ENCODE data around the gene DOC2A. TPM values are rescaled to one million over a fixed set of nuclear protein-coding genes. Genes with fewer than 3 reads are reported as not detected.

The DOC2A gene
- total RNA-seq, 1 donor from 2014 or later: 1.5 TPM

DNA sequence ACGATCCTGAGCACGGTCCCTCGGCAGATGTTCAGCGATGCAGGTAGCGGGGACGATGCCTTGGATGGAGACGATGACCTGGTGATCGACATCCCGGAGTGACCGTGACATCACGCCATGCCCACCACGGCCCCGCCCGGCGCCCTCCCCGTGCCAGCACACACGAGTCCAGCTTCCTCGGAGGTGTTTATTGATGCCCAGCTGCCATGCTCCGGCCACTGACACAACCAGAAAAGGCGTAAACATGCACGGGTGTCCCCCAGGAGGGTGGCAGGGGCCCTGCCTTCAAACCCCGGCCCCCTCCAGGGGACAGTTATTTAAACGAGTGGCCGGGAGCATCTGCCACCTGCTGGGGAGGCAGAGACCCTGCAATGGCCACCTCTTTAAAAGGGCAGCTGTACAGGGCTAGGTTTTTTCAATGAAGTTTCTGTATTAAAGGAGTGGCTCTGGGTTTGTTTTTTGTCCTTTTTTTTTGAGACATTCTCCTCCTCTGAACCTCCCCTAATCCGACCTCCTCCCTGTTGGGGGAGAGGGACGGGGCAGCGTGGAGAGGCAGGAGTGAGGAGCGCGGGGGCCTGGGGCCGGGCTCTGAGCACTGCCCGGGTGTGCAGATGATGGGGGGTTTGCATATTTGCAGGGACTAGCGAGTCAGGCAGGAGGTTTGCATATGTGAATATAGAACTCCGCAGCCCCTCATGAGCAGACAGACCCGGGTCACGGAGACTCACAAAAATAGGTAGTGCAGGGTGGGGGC lies 5.3 kb downstream of the DOC2A start:
- DNase-seq: no peak

DNA sequence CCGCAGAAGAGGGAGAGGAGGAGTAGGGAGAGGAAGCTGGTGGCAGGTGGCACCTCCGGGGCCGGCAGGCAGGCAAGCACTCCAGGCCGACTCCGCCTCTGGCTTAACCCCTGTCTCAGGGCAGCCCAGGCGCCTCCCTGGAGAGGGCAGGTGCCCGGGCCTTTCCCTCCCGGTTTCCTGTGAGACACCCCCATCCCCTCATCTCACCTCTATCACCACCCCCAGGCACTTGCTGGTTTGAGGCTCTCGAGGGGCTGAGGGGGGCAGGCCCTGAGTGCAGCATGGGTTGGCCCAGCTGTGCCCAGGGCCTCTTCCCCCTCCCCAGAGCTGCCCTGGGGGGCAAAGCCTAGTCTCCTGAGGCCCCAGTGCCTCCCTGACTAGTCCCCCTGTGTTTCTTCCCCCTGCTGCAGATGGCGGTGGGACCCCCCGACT lies 6.0 kb downstream of the DOC2A start:
- no peak for DNase-seq

- DNase-seq: no peak
Observed at GRCh38 chr16:30004424-30004776, 6.4 kb downstream of the DOC2A start.

- DNase-seq: no peak
Observed at GRCh38 chr16:30003670-30004423, 7.0 kb downstream of the DOC2A start.

DNA sequence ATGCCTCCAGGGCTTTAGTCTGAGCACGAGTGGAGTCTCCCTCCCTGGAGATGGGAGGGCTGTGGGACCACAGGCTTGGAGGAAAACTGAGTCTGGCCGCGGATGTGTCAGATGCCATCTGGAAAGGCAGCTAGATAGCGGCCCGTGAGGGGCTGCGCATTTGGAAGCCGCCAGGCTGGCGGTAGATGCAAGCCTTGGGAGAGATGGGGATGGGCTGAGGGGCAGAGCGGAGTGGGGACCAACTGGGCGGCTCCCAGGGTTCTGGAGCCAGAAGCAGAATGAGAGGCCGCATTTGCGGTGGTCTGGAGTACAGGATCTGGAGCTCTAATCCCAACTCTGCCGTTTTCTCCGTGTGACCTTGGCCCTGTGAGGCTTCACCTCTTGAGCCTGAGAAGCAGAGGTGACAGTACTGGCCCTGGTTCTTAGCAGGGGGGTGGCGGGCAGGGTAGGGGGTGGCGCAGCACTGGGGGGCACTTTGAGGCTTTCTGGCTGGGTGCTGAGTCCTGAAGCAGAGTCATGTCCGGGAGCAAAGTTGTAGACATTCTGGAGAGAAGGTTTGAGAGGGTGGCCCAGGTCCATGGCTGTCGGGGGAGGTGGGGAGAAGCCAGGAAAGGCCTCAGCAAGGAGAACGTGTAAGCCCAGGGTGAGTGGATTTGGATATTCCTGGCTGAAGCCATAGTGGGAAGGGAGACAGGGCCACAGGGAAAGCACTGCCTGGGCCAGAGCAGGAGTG lies 8.0 kb downstream of the DOC2A start:
- no peak for DNase-seq

DNA sequence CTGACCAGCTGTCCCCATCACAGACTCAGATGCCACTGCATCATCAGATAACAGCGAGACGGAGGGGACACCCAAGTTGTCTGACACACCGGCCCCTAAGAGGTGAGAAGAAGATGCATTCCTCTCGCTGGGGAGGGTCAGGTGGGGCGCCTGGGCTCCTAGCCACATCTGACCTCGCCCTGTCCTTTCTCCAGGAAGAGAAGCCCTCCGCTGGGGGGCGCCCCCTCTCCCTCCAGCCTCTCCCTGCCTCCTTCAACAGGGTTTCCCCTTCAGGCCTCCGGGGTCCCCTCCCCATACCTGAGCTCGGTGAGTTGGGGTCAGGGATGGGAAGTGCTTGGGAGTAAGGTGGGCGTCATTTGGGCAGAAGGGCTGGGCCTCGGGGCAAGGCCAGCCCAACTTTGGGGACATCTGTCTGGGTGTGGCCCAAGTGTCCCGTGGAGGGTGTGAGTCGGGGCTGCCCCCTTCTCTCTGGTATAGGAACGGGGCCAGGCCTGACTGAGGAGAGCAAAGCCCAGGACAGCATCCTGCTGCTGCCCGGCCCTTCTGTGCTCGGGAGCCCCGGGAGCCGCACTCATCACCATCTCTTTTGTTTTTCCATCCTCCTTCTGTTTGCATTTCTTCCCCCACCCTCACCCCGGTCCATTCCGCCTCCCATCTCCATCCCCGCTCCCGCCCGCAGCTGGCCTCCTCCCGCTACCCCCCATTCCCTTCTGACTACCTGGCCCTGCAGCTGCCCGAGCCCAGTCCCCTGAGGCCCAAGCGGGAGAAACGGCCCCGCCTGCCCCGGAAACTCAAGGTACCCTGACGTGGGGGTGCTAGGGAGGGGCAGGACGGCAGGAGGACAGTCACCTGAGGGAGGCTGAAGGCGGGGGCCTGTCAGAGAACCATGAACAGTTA lies 9.8 kb downstream of the DOC2A start:
- no peak for DNase-seq

DNA sequence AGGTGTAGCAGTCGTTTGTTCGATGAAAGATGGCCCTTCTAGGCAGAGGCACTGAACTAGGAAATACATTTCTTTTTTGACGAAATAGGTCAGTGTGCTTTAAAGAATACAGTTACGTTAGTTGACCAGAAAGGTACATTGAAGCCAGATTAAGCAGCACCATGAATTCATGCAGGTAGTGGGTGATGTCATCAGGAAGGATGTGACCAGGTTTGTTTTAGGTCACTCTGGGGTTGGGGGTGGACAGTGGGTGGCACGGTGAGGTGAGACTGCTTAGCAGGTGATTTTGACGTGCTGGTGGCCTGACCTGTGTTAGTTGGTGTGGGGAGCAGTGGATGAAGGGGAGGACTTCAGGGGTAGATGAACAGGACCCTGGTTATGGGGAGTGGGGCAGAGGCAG lies 11.2 kb downstream of the DOC2A start:
- DNase-seq: no peak

GRCh38 chr16:29996766-29997250 lies 14.0 kb downstream of the DOC2A start:
- DNase-seq: no peak

DNA sequence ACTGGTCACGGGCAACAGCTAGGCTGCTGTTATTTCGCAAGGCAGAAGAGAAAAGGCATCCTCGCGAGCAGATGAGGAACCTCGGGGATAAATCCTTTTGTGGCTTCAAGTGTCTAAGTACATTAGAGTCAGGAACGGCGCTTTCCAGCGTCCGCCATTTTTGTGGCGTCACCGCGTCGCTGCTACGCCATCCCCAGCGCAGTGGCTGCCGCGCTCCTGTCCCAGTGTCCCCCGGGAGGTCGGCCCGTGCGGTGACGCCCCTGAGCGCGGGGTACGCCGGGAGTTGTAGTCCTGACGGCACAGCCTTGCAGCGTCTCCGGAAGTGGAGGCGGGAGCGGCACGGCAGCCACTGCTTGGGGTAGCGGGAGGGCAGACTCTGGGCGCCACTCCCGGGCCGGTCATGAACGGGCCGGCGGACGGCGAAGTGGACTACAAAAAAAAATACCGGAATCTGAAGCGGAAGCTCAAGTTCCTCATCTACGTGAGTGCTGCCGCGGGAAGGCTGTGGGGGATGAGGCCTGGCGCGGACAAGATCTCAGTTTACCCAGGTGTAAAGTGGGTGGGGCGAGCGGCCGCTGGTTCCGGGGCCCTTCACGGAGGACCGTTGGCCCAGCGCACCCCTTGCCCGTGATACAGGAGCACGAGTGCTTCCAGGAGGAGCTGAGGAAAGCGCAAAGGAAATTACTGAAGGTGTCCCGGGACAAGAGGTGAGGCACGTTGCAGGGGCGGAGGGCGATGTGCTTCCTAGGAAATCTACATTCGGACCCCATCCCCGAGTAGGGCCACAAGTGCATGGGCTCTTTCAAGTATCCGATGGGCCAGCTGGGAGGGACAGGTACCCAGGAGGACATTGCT lies 14.7 kb downstream of the DOC2A start, which contains the start of gene INO80E:
TSS of gene INO80E (plus strand) at position 331 of the 855 bp plus-strand sequence. CDS start at position 401, 70 bp downstream.
- peak; percentile 98 for DNase-seq

DNA sequence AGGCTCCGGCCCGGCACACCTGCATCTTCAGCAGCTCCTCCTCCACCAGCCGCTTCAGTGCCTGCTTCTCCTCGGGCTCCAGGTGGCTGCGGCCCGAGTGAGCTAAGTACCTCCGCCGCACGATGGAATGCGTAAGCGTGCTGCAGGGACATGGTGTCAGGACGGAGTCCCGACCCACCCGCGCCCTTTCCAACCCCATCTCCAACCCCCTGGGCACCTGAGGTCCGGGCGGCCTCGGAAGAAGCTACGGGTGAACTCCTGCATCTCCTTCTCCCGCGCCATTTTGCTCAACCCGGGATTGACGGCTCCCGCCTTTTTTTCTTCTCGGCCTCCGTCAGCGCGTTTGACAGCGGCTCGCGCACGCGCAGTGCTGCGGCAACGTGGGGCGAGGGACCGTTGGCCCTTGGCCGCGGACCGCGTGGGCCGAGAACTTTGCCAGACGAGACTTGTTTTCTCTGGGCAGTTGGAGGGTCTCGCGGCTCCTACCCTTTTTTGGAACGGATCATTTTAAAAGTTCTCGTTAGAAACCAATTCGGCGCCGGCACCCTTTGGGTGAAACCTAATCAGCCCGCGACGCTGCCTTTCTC lies 15.4 kb downstream of the DOC2A start, which contains the start of gene HIRIP3:
TSS of gene HIRIP3 (minus strand) at position 294 of the 587 bp plus-strand sequence. CDS start at position 282, 12 bp downstream.
- no peak for DNase-seq

DNA sequence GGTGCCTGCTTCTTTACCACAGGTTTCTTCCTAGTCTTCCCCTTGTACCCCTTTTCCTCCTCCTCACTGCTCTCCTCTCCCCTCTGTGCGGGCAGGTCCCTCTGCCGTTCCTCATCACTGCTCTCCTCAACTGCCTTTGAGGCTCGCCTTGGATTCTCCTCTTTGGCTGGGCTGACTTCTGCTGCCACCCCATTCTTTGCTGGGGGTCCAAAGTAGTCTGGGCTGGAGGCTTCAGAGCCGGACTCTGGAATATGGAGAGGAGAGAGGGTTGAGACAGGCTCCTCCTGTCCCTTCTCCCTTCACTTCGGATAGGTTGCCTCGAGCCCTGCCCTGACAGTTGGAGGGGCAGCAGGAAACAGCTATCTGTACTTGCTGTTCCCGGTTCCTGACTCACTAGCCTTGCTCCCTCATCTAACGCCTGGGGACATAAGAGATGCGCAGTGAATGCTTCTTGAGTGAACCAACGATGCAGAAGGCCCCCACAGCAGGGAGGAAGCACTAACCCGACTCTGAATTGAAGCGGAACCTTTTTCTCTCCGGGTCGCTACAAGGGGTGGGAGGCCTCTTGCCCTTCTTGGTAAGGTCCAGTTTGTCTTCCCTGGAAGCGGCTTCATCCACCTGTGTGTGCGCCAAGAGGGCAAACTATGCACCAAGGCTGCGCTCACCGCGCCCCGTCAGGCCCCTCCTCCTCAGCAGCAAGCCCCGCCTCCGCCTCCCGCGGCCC lies 16.1 kb downstream of the DOC2A start:
- DNase-seq: no peak

- DNase-seq: no peak
Observed at GRCh38 chr16:29993903-29994599, 16.8 kb downstream of the DOC2A start.

DNA sequence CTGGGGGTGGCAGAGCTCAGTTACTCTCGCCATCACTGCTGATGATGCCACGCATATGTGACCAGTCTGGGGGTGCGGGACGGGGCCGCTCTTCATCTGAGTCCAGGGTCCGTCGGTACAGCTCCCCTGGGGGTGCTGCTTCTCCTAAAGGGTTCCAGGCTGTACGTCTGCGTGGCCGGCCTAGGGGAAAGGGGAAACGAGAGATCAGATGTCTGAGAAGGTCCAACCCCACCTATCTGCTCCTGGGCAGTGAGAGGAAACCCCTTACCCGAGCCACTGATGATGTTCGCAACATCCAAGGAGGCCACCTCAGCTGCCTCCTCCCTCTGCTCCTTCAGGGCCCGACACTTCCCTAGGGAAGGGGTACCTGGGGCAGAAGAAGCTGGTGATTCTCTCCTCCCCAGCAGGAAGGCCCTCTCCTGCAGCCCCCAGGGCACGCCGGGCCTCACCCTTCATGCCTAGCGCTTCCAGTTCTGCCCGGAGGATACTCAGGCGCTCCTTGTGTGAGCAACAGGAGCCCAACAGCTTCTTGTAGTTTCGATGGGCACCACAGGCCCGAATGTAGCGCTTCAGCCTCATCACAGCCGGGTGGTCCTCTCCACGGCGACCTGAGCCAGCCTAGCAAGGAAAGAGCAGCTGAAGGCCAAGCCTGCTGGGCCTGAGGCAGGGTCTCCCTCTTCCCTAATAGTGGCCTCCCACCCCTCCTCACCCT lies 17.5 kb downstream of the DOC2A start:
- DNase-seq: no peak

DNA sequence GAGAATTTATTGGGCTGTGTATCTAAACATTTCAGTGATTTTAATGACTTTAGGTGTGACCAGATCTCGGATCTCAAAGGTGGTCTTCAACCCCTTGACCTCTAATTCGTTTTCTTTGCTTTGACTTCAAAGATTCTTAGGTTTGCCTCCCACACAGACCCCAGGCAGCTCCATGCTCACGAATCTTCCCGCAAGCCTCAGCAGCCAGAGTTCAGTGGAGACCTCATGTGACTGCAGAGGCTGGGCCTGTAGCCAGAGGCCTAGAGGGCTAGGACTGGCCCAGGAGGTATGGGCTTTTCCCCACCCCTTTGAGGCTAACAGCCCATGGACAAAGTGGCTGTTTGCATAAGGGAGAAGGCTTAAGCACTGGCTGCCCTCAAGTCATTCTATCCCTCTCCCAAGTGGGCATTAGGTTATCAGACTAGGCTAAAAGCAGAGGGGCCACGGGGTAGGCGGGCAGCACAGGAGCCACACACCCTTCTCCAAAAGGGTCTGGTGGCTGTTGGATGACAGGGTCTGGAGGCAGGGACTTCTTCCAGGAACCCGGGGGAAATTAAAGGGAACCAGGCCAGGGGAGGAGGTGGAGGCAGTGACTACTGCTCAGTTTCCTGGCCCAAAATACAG lies 18.4 kb downstream of the DOC2A start:
- no peak for DNase-seq

DNA sequence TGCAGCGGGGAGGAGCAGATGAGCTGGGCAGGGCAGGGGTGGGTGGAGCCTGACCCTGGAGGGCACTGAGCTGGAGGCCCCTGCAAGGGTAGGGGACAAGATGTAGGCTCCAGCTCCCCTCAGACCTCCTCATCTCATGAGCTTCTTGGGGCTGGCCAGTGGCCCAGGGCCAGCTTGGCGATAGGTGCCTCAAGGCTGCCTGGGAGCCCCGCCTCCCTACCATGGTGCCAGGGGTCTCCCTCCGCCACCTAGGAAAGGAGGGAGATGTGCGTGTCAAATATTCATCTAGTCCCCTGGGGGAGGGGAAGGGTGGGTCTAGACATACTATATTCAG lies 19.3 kb downstream of the DOC2A start:
- no peak for DNase-seq

DNA sequence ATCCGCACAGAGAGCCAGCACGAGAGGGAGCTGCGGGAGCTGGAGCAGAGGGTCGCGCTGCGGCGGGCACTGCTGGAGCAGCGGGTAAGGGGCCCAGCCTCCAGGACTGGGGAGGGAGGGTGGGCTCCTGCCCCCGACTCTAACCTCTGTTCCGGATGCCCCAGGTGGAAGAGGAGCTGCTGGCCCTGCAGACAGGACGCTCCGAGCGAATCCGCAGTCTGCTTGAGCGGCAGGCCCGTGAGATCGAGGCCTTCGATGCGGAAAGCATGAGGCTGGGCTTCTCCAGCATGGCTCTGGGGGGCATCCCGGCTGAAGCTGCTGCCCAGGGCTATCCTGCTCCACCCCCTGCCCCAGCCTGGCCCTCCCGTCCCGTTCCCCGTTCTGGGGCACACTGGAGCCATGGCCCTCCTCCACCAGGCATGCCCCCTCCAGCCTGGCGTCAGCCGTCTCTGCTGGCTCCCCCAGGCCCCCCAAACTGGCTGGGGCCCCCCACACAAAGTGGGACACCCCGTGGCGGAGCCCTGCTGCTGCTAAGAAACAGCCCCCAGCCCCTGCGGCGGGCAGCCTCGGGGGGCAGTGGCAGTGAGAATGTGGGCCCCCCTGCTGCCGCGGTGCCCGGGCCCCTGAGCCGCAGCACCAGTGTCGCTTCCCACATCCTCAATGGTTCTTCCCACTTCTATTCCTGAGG lies 19.8 kb downstream of the DOC2A start:
- DNase-seq: no peak

- no peak for DNase-seq
Observed at GRCh38 chr16:29990034-29990433, 20.8 kb downstream of the DOC2A start.

Measured in skin of body (tissue), 2 donors.